SK-N-SH treated with all-trans-retinoic acid at 6 μM for 48 hours (cell line): ENCODE data around the gene PIGP.

Source experiments
- ATAC-seq: fragments of 200-7000 bp; cut with Tn5 transposase; 3 replicates; pipeline ENCODE4 v1.9.1; 2020; ENCODE audit warnings: mild to moderate bottlenecking, moderate library complexity
- ARNTL ChIP-seq: fragments of 450-650 bp; formaldehyde crosslinking; IDR thresholded peaks from 2 replicates; pipeline ENCODE4 v1.5.0; 2020; ENCODE audit warnings: low read depth, mild to moderate bottlenecking, moderate library complexity, borderline replicate concordance
- BACH2 ChIP-seq: fragments of 250-450 bp; sonication (Bioruptor Pico); IDR thresholded peaks from 2 replicates; pipeline ENCODE4 v1.9.0; 2021; ENCODE audit warnings: mild to moderate bottlenecking, borderline replicate concordance
- CSDC2 ChIP-seq: fragments of 250-450 bp; sonication (Bioruptor Pico); IDR thresholded peaks from 2 replicates; pipeline ENCODE4 v1.5.0; 2020; ENCODE audit warnings: mild to moderate bottlenecking, moderate library complexity
- CSRNP3 ChIP-seq: fragments of 250-450 bp; sonication (Bioruptor Pico); IDR thresholded peaks from 2 replicates; pipeline ENCODE4 v1.5.1; 2021; ENCODE audit warnings: mild to moderate bottlenecking, moderate library complexity
- ESRRG ChIP-seq: fragments of 250-450 bp; sonication (Bioruptor Pico); IDR thresholded peaks from 2 replicates; pipeline ENCODE4 v1.6.1; 2021; ENCODE audit warnings: mild to moderate bottlenecking
- GLIS3 ChIP-seq: fragments of 250-450 bp; sonication (Bioruptor Pico); IDR thresholded peaks from 2 replicates; pipeline ENCODE4 v1.5.0; 2020; ENCODE audit warnings: mild to moderate bottlenecking, moderate library complexity
- ISL1 ChIP-seq: fragments of 250-450 bp; sonication (Bioruptor Pico); IDR thresholded peaks from 2 replicates; pipeline ENCODE4 v2.1.2; 2022; ENCODE audit warnings: mild to moderate bottlenecking, moderate library complexity
- OSR1 ChIP-seq: fragments of 250-450 bp; sonication (Bioruptor Pico); IDR thresholded peaks from 2 replicates; pipeline ENCODE4 v1.8.0; 2022; ENCODE audit warnings: moderate library complexity, mild to moderate bottlenecking, inconsistent platforms
- PATZ1 ChIP-seq: fragments of 250-450 bp; sonication (Bioruptor Pico); IDR thresholded peaks from 2 replicates; pipeline ENCODE4 v1.8.0; 2020; ENCODE audit warnings: mild to moderate bottlenecking, moderate library complexity, borderline replicate concordance
- POU6F1 ChIP-seq: fragments of 250-450 bp; sonication (Bioruptor Pico); IDR thresholded peaks from 2 replicates; pipeline ENCODE4 v1.8.0; 2021; ENCODE audit warnings: low read depth, mild to moderate bottlenecking, moderate library complexity, borderline replicate concordance
- PPARA ChIP-seq: fragments of 250-450 bp; sonication (Bioruptor Pico); IDR thresholded peaks from 2 replicates; pipeline ENCODE4 v1.5.0; 2020; ENCODE audit warnings: mild to moderate bottlenecking, borderline replicate concordance
- RARB ChIP-seq: fragments of 250-450 bp; sonication (Bioruptor Pico); IDR thresholded peaks from 2 replicates; pipeline ENCODE4 v1.8.0; 2021; ENCODE audit warnings: mild to moderate bottlenecking, moderate library complexity
- SNAI2 ChIP-seq: fragments of 250-450 bp; sonication (Bioruptor Pico); IDR thresholded peaks from 2 replicates; pipeline ENCODE4 v1.5.0; 2020; ENCODE audit warnings: mild to moderate bottlenecking, moderate library complexity
- TCF4 ChIP-seq: fragments of 250-450 bp; sonication (Bioruptor Pico); IDR thresholded peaks from 2 replicates; pipeline ENCODE4 v1.8.0; 2021; ENCODE audit warnings: mild to moderate bottlenecking, moderate library complexity, borderline replicate concordance
- TOX ChIP-seq: fragments of 250-450 bp; sonication (Bioruptor Pico); IDR thresholded peaks from 2 replicates; pipeline ENCODE4 v1.8.0; 2021; ENCODE audit warnings: mild to moderate bottlenecking, moderate library complexity, borderline replicate concordance
- TSHZ2 ChIP-seq: fragments of 250-450 bp; sonication (Bioruptor Pico); IDR thresholded peaks from 2 replicates; pipeline ENCODE4 v1.5.0; 2020; ENCODE audit warnings: mild to moderate bottlenecking, moderate library complexity
- ZC3H10 ChIP-seq: fragments of 250-450 bp; sonication (Bioruptor Pico); IDR thresholded peaks from 2 replicates; pipeline ENCODE4 v1.5.1; 2021; ENCODE audit warnings: mild to moderate bottlenecking, moderate library complexity
- ZFP3 ChIP-seq: fragments of 250-450 bp; sonication (Bioruptor Pico); IDR thresholded peaks from 2 replicates; pipeline ENCODE4 v1.5.0; 2020; ENCODE audit warnings: mild to moderate bottlenecking, moderate library complexity
- ZFP30 ChIP-seq: fragments of 450-650 bp; formaldehyde crosslinking; IDR thresholded peaks from 2 replicates; pipeline ENCODE4 v1.5.0; 2022; ENCODE audit warnings: mild to moderate bottlenecking, moderate library complexity
- ZNF565 ChIP-seq: fragments of 450-650 bp; formaldehyde crosslinking; conservative IDR thresholded peaks from 2 replicates; pipeline ENCODE4 v1.5.0; 2020; ENCODE audit warnings: low read depth, mild to moderate bottlenecking, moderate library complexity
- ZNF70 ChIP-seq: fragments of 450-650 bp; formaldehyde crosslinking; IDR thresholded peaks from 2 replicates; pipeline ENCODE4 v1.5.0; 2020; ENCODE audit warnings: mild to moderate bottlenecking, moderate library complexity
- ZNF8 ChIP-seq: fragments of 450-650 bp; formaldehyde crosslinking; IDR thresholded peaks from 2 replicates; pipeline ENCODE4 v1.5.0; 2020; ENCODE audit warnings: mild to moderate bottlenecking, moderate library complexity

Gene PIGP

GRCh38 chr21:37087188-37087587 is 14.3 kb upstream of the PIGP start:
- peak; percentile 76 for ATAC-seq
- TF ChIP-seq PATZ1 (CRISPR knock-in tag) (no peak), CSDC2 (no peak), ISL1 (CRISPR knock-in tag) (no peak), ZNF8 (CRISPR knock-in tag) (no peak)

- no peak for ATAC-seq
- TF ChIP-seq ZNF8 (CRISPR knock-in tag) = no peak
- no peak for TF ChIP-seq ZNF70 (CRISPR knock-in tag)
- no peak for TF ChIP-seq CSRNP3 (CRISPR knock-in tag)
- TF ChIP-seq ARNTL (CRISPR knock-in tag) = no peak
- TF ChIP-seq BACH2 (CRISPR knock-in tag) = no peak
- no peak for TF ChIP-seq GLIS3
- TF ChIP-seq POU6F1 (CRISPR knock-in tag) = no peak
- TF ChIP-seq PATZ1 (CRISPR knock-in tag) = no peak
These were observed 12.9 kb upstream of the PIGP start for GRCh38 chr21:37085726-37086125.

- ATAC-seq = no peak
- TF ChIP-seq CSDC2 (no peak), RARB (CRISPR knock-in tag) (no peak), ZC3H10 (CRISPR knock-in tag) (no peak), ZNF8 (CRISPR knock-in tag) (no peak), TCF4 (CRISPR knock-in tag) (no peak), ZFP30 (CRISPR knock-in tag) (no peak), TOX (CRISPR knock-in tag) (no peak), ZNF70 (CRISPR knock-in tag) (no peak), SNAI2 (no peak), ESRRG (CRISPR knock-in tag) (no peak), CSRNP3 (CRISPR knock-in tag) (no peak), ZFP3 (CRISPR knock-in tag) (no peak), ISL1 (CRISPR knock-in tag) (no peak), OSR1 (CRISPR knock-in tag) (no peak), TSHZ2 (CRISPR knock-in tag) (no peak), ARNTL (CRISPR knock-in tag) (no peak), PPARA (CRISPR knock-in tag) (no peak), ZNF565 (CRISPR knock-in tag) (no peak), POU6F1 (CRISPR knock-in tag) (no peak), GLIS3 (no peak)
These were observed 10.1 kb upstream of the PIGP start for GRCh38 chr21:37082856-37083528.
